Keratinocyte (primary cell): ENCODE data around the gene COA7. TPM values are rescaled to one million over a fixed set of nuclear protein-coding genes. Genes with fewer than 3 reads are reported as not detected.

Experiments
- DNase-seq: peaks from one replicate; pipeline ENCODE4 v3.0.0-alpha.2; 2011; ENCODE audit warnings: low read depth, missing footprints, low spot score
- FAIRE-seq: peaks from 2 replicates; lab custom pipeline; 2011; peaks lifted over from hg19 to GRCh38; lab: Jason Lieb, UNC
- H2AFZ ChIP-seq: 2 replicates; pipeline ENCODE4 v1.6.0; 2012; ENCODE audit warnings: low read length, control low read depth, inconsistent platforms; ENCODE audit not compliant: control insufficient read depth
- H3K27ac ChIP-seq: 2 replicates; pipeline ENCODE4 v1.5.1; 2011; ENCODE audit warnings: low read length; ENCODE audit not compliant: control insufficient read depth, insufficient read depth
- H3K27me3 ChIP-seq: 3 replicates; pipeline ENCODE4 v1.6.0; 2011; ENCODE audit warnings: low read length; ENCODE audit not compliant: control insufficient read depth, insufficient read depth; ENCODE audit errors: extremely low read depth
- H3K36me3 ChIP-seq, 2 experiments: 2 replicates in 1 of 2; 3 replicates in 1 of 2; pipeline ENCODE4 v1.5.1; 2011; ENCODE audit warnings: low read length in 2 of 2, mild to moderate bottlenecking in 1 of 2; ENCODE audit not compliant: control insufficient read depth in 2 of 2, insufficient read depth in 2 of 2; ENCODE audit errors: extremely low read depth in 1 of 2
- H3K4me1 ChIP-seq: 3 replicates; pipeline ENCODE4 v1.5.1; 2011; ENCODE audit warnings: low read length; ENCODE audit not compliant: control insufficient read depth, insufficient read depth; ENCODE audit errors: extremely low read depth
- H3K4me2 ChIP-seq: 3 replicates; pipeline ENCODE4 v1.6.0; 2011; ENCODE audit warnings: low read depth, low read length; ENCODE audit not compliant: control insufficient read depth, insufficient read depth; ENCODE audit errors: extremely low read depth
- H3K4me3 ChIP-seq, 3 experiments: fragments of 200-600 bp in 1 of 3; sonication (generic) in 1 of 3; 2 replicates in 2 of 3; 3 replicates in 1 of 3; pipeline ENCODE4 v1.5.1; 2011 to 2016; ENCODE audit warnings: low read length in 3 of 3, mild to moderate bottlenecking in 3 of 3, control low read depth in 2 of 3, inconsistent platforms in 1 of 3, low read depth in 1 of 3, mixed read lengths in 1 of 3, mixed run types in 1 of 3, moderate library complexity in 1 of 3; ENCODE audit not compliant: control insufficient read depth in 2 of 3, insufficient read depth in 2 of 3; ENCODE audit errors: extremely low read depth in 1 of 3
- H3K79me2 ChIP-seq: 2 replicates; pipeline ENCODE4 v1.6.0; 2012; ENCODE audit warnings: low read length; ENCODE audit not compliant: control insufficient read depth, insufficient read depth
- H3K9ac ChIP-seq: 3 replicates; pipeline ENCODE4 v1.6.0; 2011; ENCODE audit warnings: low read length; ENCODE audit not compliant: control insufficient read depth, insufficient read depth; ENCODE audit errors: extremely low read depth
- H3K9me1 ChIP-seq: 3 replicates; pipeline ENCODE4 v1.6.0; 2011; ENCODE audit warnings: low read length; ENCODE audit not compliant: control insufficient read depth, insufficient read depth; ENCODE audit errors: extremely low read depth
- H3K9me3 ChIP-seq: 2 replicates; pipeline ENCODE4 v1.5.1; 2012; ENCODE audit warnings: low read depth, low read length; ENCODE audit not compliant: control insufficient read depth
- H4K20me1 ChIP-seq: 3 replicates; pipeline ENCODE4 v1.6.0; 2011; ENCODE audit warnings: low read length; ENCODE audit not compliant: control insufficient read depth, insufficient read depth; ENCODE audit errors: extremely low read depth
- CTCF ChIP-seq, 3 experiments: IDR thresholded peaks in 1 of 3; conservative IDR thresholded peaks in 1 of 3; optimal IDR thresholded peaks in 1 of 3; 2 replicates in 2 of 3; 3 replicates in 1 of 3; pipeline versions ENCODE3 to v1.5.1; 2011; ENCODE audit warnings: low read length in 3 of 3, mild to moderate bottlenecking in 3 of 3, moderate library complexity in 2 of 3, control low read depth in 1 of 3, inconsistent platforms in 1 of 3; ENCODE audit not compliant: insufficient read depth in 2 of 3; ENCODE audit errors: extremely low read depth in 1 of 3
- EZH2 ChIP-seq: IDR thresholded peaks from one replicate; pipeline ENCODE4 v1.6.1; 2012; ENCODE audit warnings: inconsistent platforms, mild to moderate bottlenecking, low read length, moderate library complexity
- dilution Hi-C: fragments of 300-500 bp; cut with MboI; formaldehyde crosslinking; loops from one replicate; pipeline ENCODE4 v1.7.0; 2020; ENCODE audit warnings: low sequenced_read_pairs; ENCODE audit not compliant: extremely low pct_ligation_motif_present
- polyA plus RNA-seq, 5 experiments: library from polyadenylated mRNA; depleted of rRNA in 3 of 5; stranded (reverse) in 3 of 5; stranded (forward) in 1 of 5; unstranded in 1 of 5; fragments of >200 nt; gene quantifications; 1 replicate in 1 of 5; 2 replicates in 3 of 5; 3 replicates in 1 of 5; pipeline versions ENCODE4 v1.2.1 to v1.2.3, GENCODE V29; 2011 to 2012; ENCODE audit warnings: missing spikeins in 2 of 5, low read depth in 1 of 5, low replicate concordance in 1 of 5

Gene COA7
- polyA plus RNA-seq, 1 donor (not counting 4 experiments of a cell fraction or from before 2014, with no cell fraction given) = 23.5 TPM

GRCh38 chr1:52746189-52746588 lies 48.0 kb upstream of the COA7 start:
- Histone ChIP-seq H3K4me1 (peaks cover 4% of the 10 kb centered on the region), H3K9ac (no peak overlapping the region), H3K9me3 (no peaks in the 10 kb centered on the region), H3K36me3 (no peaks in the 10 kb centered on the region), H3K79me2 (no peaks in the 10 kb centered on the region), H4K20me1 (no peaks in the 10 kb centered on the region), H3K27ac (no peak overlapping the region), H3K4me2 (no peak overlapping the region), H3K27me3 (no peaks in the 10 kb centered on the region), H3K4me3 (no peak overlapping the region), H2AFZ (no peak overlapping the region), H3K9me1 (no peaks in the 10 kb centered on the region)
- FAIRE-seq (no peak), DNase-seq (no peak)
- TF ChIP-seq EZH2 = no peak
- no peak for TF ChIP-seq CTCF (optimal IDR thresholded peaks at IDR 0.05 in 1 of 3, IDR thresholded peaks at IDR 0.05 in 1 of 3, conservative IDR thresholded peaks at IDR 0.05 in 1 of 3; ENCODE audit: extremely low read depth in 1 of 3, insufficient read depth in 2 of 3, low read length in 3 of 3)
- dilution Hi-C loops = no loop called here

GRCh38 chr1:52741259-52741658 lies 43.1 kb upstream of the COA7 start:
- FAIRE-seq = no peak
- Histone ChIP-seq H3K27ac (no peak overlapping the region), H3K36me3 (no peaks in the 10 kb centered on the region), H3K27me3 (no peaks in the 10 kb centered on the region), H3K79me2 (peaks cover 2% of the 10 kb centered on the region), H3K9ac (no peak overlapping the region), H3K9me3 (no peaks in the 10 kb centered on the region), H3K4me1 (no peaks in the 10 kb centered on the region), H2AFZ (no peak overlapping the region), H4K20me1 (no peaks in the 10 kb centered on the region), H3K4me2 (no peak overlapping the region), H3K4me3 (no peak overlapping the region), H3K9me1 (no peaks in the 10 kb centered on the region)
- dilution Hi-C loops = no loop called here
- TF ChIP-seq CTCF (optimal IDR thresholded peaks at IDR 0.05 in 1 of 3, IDR thresholded peaks at IDR 0.05 in 1 of 3, conservative IDR thresholded peaks at IDR 0.05 in 1 of 3; ENCODE audit: extremely low read depth in 1 of 3, insufficient read depth in 2 of 3, low read length in 3 of 3) = no peak
- TF ChIP-seq EZH2 = no peak
- no peak for DNase-seq
